Inflammatory macrophage treated with lipopolysaccharide for 1 hour (primary cell): ENCODE results near the gene ZNF653.
"Not testable (repeated sequence)": the region's sequence is repeated elsewhere in the genome, so short reads cannot be mapped to it uniquely, and the experiment has no call there.

Experiments used
- DNase-seq, 2 donors: peaks; one replicate each; pipeline ENCODE4 v3.0.0-alpha.2; 2020 to 2022

Gene ZNF653

DNA sequence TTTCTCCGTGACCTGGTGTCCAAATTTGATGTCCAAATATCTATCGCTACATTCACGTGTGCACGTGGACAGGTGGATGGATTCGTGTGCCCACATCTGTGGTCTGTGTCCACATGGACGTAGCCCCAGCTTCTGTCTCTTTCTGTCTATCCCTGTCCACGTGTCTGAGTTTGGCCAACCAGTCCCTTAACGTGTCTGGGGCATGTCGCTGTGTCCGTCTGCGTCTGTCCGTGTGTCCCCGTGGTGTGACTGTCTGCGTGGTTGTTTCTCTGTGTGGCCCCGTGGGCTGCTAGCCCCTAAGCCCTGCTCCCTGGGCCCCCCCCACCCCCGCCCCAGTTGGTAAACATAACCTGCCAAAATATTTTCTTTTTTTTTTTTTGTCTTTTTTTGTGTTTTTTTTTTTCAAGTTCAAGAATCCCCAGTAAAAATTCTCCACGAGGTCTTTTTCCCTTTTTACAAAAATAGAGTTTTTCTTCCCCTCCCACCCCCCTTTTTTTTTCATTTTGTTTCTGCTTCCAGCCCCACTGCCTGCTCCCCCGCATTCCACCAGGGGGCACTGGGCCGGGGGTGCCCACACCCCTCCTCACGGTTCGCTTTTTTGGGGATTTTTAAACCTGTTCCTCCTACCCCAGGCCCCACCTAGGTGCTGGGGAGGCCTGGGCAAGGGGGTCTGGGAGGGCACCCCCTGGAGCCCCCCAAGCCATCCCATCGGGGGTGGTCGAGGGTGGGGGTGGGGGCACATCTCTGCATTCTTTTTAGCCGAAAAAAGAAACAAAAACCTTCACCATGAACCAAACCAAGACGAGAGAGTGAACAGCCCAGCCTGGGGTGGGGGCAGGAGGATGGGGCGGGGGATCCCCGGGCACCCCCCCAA lies 51.9 kb downstream of the ZNF653 start:
- DNase-seq = no peak

GRCh38 chr19:11452620-11453310 lies 52.9 kb downstream of the ZNF653 start:
- no peak for DNase-seq

DNA sequence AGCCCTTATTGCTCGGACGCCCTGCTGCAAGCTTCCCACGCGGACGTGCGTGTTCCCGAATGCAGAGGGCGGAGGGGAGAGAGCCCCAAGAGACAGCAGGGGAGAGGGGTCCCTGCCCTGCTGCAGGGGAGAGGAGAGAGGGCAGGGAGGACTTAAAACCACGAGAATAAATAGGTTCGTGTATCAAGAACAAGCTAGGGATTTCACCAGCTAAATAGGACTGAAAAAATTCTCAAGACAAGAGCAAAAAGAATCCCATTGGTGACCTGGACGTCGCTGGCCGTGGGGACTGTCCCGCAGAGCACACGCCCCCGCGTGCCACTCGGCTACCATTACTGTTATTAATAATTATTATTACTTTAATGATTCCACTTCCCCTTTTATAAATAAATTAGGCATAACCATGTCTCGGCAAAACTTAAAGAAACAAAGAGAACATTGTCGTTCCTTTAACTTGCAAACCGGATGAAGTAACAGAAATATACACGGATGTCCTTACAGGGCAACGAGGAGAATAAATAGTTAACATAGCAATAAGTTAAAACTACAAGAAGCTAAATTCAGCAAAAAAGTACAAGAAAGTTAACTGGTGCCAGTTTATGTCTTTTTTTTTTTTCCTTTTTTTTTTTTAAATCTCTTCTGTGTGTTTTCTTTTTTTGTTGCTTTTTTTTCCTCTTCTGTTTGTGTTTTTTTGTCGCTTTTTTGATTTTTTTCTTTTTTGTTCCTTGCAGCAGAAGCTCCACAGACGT lies 53.6 kb downstream of the ZNF653 start:
- DNase-seq = no peak

- no peak for DNase-seq
Measured at GRCh38 chr19:11451327-11451870, 54.2 kb downstream of the ZNF653 start.

DNA sequence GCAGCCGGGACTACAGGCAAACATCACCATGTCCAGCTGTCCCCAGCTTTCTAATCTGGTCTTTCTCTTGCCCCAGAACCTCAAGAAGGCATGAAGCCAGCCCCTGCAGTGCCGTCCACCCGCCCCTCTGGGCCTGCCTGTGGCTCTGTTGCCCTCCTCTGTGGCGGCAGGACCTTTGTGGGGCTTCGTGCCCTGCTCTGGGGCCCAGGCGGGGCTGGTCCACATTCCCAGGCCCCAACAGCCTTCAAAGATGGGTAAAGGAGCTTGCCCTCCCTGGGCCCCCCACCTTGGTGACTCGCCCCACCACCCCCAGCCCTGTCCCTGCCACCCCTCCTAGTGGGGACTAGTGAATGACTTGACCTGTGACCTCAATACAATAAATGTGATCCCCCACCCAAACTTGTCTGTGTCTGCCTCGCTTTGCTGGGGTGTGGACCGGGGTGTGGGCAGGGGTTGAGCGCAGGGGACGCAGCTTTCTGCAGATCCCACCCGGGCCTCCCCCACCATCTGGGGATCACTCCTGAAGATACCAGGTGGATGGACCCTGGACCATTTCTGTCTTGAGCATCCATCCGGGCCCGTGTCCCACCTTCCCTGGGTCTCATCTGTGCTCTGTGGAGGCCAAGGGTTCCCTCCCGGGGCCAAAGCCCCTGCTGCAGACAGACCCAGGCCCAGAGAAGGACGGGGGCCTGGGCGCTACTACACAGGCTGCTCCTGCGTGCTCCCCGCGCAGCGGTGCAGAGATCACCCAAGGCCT lies 54.9 kb downstream of the ZNF653 start:
- DNase-seq = no peak

- DNase-seq = no peak
Measured at GRCh38 chr19:11448923-11449554, 56.6 kb downstream of the ZNF653 start.

GRCh38 chr19:11448410-11448809 lies 57.2 kb downstream of the ZNF653 start:
- no peak for DNase-seq

DNA sequence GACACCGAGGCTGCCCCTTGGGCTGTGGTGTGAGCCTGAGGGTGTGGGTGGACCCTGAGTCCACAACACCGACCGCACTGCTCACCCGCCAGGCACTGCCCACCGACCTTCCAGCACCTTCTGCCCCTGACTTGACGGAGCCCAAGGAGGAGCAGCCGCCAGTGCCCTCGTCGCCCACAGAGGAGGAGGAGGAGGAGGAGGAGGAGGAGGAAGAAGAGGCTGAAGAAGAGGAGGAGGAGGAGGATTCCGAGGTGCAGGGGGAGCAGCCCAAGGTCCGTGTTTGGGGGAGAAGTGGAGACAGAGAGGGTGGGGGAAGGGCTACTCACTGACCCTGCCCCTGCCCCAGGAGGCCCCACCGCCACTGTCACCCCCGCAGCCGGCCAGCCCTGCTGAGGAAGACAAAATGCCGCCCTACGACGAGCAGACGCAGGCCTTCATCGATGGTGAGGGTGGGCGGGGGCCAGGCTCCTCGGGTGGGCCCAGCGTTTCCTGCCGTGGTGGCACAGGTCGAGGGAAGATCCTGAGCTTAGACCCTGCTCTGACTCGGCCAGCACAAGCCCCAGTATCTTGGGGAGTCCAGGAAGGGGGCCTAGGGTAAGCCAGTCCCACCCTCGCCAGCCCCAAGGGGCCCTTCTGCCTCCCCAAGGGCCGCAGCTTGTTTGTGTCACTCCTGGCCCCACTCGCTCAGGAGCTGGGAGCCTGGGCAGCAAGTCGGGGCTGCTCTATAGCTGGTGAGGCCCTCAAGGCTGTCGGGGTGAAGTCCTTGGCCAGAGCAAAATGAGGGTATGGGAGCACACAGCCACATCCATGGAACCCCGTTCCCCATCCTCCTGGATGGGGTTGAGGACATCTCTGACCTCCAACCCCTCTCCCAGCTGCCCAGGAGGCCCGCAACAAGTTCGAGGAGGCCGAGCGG lies 58.0 kb downstream of the ZNF653 start:
- DNase-seq = no peak

DNA sequence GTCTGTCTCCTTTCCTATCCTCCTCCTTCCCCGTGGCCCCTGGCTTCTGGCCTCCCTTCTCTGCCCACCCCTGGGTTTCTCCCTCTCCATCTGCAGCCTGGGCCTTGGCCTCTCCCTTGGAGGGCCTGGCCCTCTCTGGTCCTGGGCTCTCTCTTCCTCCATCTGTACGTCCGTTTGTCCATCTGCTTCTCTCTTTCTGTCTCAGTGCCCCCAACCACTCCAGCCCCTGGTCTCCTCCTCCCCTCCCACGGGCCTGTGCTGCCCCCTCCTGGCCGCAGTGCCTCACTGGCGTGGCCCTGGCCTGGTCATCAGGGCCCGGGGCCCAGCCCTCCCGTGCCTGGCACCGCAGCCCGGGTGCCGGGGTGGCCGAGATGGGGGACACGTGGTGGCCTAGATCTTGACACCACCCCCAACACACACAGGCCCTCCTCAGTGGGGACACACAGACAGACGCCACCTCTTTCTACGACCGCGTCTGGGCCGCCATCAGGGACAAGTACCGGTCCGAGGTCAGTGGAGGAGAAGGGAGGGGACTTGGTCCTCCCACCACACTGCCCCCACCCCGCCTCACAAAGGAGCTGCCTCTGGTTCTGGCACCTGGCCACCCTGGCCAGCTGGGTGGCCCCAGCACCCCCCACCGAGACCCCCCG lies 58.9 kb downstream of the ZNF653 start:
- DNase-seq = peak; percentile 24 to 74

GRCh38 chr19:11446271-11446651 lies 59.4 kb downstream of the ZNF653 start:
- DNase-seq = no peak

DNA sequence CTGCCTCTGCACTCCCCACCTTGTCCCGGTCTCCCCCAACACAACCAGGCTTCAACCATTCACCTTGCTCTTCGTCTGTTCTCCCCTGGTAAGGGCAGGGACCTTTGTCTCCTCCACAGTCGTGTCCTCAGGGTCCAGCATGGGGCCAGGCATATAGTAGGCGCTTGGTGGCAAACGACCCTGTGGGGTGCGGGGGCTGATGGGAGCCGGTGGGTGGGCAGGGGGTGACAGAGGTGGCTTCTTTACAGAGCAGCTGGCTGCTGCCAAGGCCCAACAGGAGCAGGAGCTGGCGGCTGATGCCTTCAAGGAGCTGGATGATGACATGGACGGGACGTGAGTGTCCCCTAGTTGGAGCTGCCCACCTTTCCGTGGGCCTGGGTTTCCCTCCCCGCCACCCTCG lies 60.5 kb downstream of the ZNF653 start:
- DNase-seq = no peak

DNA sequence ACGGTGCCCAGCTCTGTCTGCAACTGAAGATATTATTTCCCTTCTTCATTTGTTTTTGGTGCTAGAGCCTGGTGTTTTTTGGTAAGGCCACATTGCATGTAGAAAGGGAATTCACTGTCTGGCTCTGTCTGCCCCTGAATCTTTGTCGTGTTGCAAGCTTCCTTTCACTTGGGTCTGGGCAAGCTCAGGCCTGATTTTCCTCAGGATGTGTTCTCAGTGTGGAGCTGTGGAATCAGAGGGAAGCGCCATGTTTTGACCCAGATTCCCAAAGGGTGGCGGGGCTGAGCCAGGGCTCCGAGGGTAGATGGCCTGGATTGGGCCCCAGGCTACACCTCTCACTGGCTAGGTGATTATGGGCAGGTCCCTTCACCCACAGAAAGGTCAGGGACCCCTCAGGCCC lies 61.6 kb downstream of the ZNF653 start:
- no peak for DNase-seq

- no peak for DNase-seq
Measured at GRCh38 chr19:11437955-11438354, 67.7 kb downstream of the ZNF653 start.

DNA sequence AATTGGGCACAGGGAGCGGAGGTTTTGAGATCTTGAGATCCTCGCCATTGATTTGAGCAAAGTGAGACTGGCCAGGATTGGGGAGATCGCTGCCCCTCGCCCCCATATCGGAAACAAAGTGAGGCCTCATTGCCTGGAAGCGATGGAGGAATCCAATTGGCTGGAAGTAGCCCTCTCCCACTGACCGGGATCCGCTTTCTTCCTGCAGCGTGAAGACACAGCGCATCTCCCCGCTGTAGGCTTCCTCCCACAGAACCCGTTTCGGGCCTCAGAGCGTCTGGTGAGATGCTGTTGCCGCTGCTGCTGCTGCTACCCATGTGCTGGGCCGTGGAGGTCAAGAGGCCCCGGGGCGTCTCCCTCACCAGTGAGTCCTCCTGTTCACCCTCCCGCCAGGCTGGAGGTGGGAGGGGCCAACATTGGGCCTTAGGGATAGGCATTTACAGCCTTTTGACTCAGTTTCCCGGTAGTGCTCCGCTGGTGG lies 69.8 kb downstream of the ZNF653 start:
- DNase-seq = peak in 1 of 2 donors; percentile 37

- peak; percentile 100 for DNase-seq
Measured at GRCh38 chr19:11435057-11435832, 70.4 kb downstream of the ZNF653 start, which contains the start of the genes ODAD3 and PRKCSH. TSS of gene ODAD3 (minus strand) at chr19:11435121. CDS start at chr19:11435016, 105 bp downstream. TSS of gene PRKCSH (plus strand) at chr19:11435635. CDS start at chr19:11436118, 483 bp downstream.

- DNase-seq = no peak
Measured at GRCh38 chr19:11434703-11435056, 71.0 kb downstream of the ZNF653 start.

GRCh38 chr19:11433526-11433925 lies 72.1 kb downstream of the ZNF653 start:
- DNase-seq = not testable (repeated sequence)
